Fibroblast of skin of back (primary cell): Measurements from ENCODE around the gene RASGRP4.
"Not testable (repeated sequence)": the region's sequence is repeated elsewhere in the genome, so short reads cannot be mapped to it uniquely, and the experiment has no call there.

Experiments used
- DNase-seq: peaks from one replicate; pipeline ENCODE4 v3.0.0-alpha.2; 2013

Gene RASGRP4

DNA sequence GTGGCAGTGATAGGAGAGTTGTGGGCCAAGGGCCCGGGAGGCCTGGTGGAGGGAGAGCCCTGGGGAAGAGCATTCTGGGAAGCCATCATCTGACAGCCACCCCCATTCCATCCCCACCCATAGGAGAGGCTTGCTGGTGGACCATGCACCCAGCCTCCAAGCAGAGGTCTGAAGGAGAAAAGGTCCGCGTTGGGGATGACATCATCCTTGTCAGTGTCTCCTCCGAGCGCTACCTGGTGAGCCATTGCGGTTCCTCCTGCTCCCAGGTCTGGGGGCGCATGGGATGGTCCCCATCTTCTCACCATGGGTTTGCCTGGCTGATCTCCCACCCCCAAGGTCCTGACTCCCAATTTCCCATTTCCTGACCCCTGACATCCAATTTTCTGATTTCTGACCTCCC is 18.0 kb upstream of the RASGRP4 start:
- no peak for DNase-seq

DNA sequence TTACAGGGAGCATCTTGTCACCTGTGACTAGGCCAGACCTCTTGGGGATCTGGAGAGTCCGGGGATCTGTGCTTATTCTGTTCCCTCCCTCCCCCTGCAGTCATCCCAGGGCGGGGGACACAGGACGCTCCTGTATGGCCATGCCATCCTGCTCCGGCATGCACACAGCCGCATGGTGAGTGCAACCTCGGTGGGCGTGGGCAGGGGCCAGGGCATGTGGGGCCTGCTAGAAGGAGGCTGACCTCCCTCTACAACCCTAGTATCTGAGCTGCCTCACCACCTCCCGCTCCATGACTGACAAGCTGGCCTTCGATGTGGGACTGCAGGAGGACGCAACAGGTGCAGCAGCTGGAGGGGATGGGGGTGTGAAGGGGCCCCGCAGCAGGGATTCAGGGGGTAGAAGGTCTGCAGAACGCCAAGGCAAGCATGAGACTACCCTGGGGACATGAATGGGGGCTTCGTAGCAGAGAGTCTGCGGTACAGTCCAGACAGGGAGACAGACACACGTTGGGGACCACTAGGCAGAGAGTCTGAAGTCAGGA is 17.5 kb upstream of the RASGRP4 start:
- no peak for DNase-seq

DNA sequence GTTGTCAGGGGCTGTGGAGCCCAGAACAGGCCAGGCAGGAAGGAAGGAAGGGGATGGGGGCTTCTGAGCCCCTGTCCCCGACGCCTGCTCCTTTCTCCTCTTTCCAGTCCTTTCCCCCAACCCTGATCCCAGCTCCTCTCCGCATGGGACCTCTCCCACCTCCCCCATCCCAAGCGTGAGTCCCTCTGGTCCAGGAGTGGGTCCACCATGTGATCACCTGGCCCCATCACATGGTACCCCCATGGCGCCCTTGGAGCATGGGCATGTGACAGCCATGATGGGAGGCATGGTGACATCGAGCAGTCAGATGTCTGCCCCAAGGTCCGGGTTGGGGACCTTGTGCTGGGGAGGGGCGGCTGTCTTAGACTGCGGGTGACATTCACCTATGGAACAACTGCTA is 16.7 kb upstream of the RASGRP4 start:
- DNase-seq, result no peak

DNA sequence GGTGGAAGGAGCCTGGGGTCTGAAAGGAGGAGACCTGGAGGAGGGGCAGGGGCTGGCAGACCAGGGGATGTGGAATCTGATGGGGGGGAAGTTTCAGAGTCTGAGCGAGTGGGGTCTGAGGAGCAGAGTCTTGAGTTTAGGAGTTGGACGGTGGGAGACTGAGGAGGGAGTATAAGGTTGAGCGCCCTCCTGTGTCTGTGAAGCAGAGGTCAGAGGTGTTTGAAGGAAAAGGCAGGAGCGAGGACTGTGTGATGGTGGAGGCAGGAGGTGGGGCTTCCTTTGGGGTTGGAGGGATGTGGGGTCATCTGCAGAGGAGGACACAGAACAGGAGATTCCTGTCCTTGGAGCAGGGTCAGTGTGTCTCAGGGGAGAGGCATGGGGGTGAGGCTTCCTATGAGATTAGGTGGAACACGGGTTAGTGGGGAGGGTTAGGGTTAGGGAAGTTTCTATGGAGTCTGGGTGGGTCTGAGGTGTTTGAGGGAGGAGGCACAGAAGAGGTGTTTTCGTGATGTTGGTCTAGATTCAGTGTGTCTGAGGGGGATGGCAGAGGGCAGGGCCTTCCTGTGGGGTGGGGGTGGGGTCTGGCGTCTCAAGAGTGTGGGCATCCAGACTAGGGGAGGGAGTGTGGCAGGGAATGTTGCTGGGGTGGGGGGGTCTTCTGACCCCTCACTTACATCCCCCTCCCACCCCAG is 15.8 kb upstream of the RASGRP4 start:
- DNase-seq, result no peak

DNA sequence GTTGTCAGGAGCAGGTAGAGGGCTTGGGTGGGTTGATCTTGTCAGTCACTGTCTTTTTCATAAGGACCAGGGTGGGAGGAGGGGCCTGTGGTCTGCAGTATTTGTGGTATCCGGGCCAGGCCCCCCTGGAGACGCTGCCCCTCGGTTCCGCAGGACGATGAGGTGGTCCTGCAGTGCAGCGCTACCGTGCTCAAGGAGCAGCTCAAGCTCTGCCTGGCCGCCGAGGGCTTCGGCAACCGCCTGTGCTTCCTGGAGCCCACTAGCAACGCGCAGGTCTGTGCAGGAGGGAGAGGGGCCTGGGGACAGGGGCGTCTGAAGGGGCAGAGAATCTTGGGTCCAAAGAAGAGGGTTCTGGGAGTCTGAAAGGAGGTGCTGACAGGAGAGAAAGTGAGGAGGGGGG is 14.6 kb upstream of the RASGRP4 start:
- no peak for DNase-seq

DNA sequence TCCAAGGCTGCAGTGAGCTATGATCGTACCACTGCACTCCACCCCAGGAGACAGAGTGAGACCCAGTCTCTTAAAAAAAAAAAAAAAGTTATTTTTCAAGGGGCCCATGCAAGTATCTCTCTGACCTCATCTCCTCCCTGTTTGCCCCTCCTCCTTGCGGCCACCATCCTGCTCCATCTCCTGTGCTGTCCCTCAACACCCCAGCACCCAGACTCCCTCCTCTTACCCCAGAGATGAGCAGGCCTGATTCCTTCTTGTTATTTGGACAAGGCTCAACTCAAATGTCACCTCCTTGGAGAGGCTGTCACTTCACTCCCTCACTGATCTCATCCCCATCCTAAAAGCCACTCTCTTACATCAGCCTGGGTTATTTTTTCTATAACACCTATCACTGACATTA is 11.9 kb upstream of the RASGRP4 start:
- no peak for DNase-seq

DNA sequence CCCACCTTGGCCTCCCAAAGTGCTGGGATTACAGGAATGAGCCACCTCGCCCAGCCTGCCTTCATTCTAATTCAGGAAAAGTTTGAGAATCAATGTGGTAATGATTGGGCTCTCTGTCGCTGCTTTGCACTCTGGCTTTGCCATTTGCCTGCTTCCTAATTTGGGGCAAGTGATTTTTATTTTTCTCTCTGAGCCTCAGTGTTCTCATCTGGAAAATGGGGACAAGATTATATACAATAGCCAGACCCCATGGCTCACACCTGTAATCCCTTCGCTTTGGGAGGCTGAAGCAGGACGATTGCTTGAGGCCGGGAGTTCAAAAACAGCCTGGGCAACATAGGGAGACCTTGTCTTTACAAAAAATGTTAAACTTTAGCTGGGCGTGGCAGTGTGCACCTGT is 11.3 kb upstream of the RASGRP4 start:
- no peak for DNase-seq

DNA sequence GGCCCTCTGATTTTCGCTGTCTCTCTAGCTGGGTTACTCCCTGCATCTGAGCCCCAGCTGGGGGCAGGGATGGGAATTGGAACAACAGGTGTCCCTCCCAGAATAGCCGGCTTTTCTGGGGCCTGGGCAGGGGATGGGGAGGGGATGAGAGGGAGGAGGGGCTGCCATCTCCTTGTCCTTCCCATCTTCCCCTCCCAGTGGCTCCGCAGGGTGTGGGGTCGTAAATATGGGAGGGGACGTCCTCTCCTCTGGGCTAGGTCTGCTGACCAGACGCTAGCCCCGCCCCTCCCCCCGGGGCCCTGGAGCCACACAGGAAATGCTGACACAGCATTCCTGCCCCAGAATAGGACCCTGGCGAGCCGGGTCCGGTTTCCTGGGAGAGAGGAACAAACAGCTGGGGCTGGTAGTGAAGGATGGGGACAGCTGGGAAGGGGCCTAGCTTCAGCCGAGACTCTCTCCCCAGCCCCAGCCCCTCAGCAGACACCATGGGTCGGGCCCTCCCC is 8.6 kb upstream of the RASGRP4 start:
- no peak for DNase-seq

DNA sequence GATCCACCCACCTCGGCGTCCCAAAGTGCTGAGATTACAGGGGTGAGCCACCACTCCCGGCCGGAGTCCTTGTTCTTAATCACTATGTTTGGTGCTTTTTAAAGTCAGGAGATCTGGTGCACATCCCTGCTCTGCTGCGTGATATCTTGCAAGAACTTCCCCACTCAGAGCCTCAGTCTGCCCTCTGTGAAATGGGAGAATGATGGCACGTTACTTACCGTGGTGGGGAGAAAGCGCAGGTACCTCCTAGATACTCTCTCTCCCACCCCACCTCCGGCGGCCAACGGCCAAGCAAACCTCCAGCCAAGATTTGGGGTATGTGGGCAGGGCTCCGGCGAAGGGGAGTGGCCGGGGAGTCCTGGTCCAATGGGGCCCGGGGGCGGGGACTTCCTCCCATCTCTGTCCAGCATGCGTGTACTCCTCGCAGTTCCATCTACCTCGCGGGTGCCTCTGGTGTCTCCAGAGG is 7.3 kb upstream of the RASGRP4 start, which contains the start of gene RYR1:
RYR1 (plus strand) TSS at position 424 of the 466 bp plus-strand sequence. CDS start 139 bp downstream, outside the sequence.
- peak; percentile 12 for DNase-seq

DNA sequence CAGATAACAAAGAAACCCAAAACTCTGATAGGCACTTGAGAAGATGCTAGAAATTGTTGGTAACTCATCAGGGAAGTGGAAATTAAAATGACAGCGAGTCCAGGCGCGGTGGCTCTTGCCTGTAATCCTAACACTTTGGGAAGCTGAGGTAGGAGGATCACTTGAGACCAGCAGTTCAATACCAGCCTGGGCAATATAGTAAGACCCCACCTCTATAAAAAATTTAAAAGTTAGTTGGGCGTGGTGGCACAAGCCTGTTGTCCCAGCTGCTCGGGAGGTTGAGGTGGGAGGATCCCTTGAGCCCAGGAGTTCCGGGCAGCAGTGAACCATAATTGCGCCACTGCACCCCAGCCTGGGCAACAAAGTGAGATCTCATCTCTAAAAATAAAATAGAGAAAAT is 4.9 kb upstream of the RASGRP4 start:
- no peak for DNase-seq

DNA sequence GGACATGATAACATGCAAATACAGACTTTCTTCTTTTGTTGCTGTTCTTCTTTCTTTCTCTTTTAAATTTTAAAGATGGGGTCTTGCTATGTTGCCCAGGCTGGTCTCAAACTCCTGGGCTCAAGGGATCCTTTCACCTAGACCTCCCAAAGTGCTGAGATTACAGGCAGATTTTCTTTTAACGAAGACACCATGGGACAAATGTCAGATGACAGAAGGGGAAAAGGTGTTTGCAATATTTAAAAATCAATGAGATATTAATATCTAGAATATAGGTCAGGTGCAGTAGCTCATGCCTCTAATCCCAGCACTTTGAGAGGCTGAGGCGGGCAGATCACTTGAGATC is 3.8 kb upstream of the RASGRP4 start:
- DNase-seq, result no peak

DNA sequence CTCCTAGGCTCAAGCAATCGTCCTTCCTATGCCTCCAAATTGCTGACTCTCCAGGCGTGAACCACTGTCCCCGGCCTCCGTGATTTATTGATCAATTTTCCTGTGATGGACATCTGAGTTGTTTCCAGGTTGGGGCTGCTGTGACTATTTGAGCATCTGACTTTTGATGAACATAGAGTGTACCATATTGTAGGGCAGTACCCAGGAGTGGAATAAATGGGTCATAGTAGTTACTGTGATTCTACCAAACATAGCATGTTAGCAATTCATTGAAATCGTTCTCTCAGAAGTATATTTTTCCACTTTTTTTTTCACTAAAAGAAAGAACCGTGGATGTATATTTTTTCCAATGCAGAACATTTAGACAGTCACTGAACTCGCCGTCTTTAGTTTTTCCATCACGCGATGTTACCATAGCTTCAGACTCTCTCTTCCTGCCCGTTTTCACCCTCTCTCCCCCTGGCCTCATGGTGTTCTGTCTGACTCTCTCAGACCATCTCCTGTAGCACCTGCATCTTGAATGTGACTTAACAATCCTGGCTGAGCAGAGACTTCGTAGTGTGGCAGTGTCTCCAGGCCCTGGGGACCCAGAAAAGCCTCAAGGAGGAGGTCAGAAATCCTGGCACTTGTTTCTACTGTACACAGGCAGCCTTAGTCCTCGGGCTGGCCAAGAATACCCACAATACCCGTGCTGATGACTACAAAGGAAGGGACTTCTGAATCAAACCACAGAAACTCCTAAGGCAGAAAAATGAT is 3.2 kb upstream of the RASGRP4 start:
- no peak for DNase-seq

DNA sequence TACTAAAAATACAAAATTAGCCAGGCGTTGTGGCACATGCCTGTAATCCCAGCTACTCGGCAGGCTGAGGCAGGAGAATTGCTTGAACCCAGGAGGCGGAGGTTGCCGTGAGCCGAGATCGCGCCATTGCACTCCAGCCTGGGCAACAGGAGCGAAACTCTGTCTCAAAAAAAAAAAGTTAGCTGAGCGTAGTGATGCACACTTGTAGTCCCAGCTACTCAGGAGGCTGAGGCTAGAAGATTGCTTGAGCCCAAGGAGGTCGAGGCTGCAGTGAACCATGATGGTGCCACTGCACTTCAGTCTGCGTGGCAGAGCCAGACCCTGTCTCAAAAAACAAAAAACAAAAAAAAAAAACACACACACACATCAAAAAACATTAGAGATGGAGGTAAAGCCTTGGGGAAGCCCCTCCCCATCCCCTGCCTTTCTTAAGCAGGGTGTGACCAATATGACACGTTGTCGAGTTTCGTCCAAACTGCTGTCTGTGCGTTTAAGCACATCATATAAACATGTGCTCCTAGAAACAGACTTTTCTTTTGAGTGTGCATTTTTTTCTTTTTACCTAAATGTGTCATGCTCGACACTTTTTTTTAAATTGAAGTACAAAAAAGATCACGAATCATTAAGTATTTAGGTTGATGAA is 1.1 kb upstream of the RASGRP4 start:
- DNase-seq, result not testable (repeated sequence)

DNA sequence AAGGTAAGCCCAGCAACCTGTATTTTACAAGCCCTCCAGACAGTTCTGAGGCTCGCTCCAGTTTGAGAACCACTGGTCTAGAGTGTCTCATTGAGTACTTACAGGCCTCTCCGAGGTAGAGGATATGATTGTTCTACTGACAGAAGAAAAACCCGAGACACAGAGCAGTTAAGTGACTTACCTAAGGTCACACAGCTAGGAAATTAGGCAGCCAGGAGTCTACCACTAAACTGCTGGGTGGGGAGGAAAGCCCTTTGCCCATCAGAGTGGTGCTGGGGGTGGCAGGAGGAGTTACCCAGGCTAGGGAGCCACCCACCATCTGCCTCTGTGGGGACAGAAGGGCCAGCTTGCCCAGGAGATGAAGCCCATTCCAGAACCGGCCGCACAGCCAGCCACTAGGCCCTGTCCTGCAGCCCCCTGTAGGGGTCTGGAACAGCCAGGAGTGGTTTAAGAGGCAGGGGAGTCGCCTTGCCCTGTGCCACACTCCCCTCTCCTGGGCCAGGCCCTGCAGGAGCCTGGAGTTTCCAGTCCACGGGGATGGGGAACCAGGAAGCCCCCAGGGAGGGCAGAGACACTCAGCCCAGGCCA is 703 bp downstream of the RASGRP4 start:
- no peak for DNase-seq

DNA sequence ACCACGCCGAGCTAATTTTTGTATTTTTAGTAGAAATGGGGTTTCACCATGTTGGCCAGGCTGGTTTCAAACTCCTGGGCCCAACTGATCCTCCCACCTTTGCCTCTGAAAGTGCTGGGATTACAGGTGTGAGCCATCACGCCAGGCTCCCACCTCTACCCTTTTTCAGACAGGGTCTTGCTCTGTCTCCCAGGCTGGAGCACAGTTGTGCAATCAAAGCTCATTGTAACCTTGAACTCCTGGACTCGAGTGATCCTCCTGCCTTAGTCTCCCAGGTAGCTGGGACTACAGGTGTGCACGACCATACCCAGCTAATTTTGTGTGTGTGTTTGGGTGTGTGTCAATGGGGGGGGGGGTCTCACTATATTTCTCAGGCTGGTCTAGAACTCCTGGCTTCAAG is 1.7 kb downstream of the RASGRP4 start:
- no peak for DNase-seq

DNA sequence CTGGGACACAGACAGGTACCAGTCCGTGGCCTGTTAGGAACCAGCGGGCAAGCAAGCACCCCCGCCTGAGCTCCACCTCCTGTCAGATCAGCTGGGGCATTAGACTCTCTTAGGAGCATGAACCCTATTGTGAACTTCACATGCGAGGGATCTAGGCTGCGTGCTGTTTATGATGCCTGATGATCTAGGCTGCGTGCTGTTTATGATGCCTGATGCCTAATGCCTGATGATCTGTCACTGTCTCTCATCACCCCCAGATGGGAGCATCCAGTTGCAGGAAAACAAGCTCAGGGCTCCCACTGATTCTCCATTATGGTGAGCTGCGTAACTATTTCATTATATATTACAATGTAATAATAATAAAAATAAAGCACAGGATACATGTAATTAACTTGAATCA is 3.6 kb downstream of the RASGRP4 start:
- no peak for DNase-seq

DNA sequence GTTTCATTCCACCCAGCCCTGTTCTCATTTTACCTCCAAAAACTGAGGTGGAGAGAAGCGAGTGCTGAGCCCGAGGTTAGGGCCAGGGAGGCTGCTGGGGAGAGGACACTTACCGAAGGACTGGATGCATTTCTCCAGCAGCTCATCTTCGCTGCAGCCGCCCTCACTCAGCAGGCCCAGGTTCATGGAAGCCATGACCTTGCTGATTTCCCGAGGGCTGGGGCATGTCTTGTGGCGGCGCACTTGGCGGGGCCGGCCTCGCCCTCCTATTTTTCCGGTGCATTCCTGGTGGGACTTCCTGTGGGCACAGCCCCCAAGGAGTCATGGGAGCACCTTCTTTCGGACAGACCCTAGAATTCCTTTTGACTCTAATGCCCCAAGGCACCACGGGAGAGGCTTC is 4.2 kb downstream of the RASGRP4 start:
- DNase-seq, result no peak

DNA sequence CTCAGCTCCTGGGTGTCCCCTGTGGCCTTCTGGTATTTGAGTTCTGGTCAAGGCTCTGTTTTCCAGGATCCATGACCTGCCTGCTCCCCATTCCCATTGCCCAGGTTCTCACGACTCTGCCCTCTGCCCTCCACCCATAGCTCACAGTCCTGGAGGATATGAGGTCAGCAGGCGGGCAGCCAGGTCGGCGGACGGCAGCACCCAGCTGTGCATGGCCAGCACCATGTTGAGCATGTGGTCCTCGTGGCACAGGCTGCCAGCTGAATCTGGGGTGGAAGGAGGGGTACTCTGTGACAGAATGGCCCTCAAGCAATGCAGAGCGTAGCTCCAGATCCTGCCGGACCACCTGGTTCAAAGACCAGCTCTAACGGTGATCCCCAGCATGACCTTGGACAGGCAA is 5.1 kb downstream of the RASGRP4 start:
- no peak for DNase-seq

DNA sequence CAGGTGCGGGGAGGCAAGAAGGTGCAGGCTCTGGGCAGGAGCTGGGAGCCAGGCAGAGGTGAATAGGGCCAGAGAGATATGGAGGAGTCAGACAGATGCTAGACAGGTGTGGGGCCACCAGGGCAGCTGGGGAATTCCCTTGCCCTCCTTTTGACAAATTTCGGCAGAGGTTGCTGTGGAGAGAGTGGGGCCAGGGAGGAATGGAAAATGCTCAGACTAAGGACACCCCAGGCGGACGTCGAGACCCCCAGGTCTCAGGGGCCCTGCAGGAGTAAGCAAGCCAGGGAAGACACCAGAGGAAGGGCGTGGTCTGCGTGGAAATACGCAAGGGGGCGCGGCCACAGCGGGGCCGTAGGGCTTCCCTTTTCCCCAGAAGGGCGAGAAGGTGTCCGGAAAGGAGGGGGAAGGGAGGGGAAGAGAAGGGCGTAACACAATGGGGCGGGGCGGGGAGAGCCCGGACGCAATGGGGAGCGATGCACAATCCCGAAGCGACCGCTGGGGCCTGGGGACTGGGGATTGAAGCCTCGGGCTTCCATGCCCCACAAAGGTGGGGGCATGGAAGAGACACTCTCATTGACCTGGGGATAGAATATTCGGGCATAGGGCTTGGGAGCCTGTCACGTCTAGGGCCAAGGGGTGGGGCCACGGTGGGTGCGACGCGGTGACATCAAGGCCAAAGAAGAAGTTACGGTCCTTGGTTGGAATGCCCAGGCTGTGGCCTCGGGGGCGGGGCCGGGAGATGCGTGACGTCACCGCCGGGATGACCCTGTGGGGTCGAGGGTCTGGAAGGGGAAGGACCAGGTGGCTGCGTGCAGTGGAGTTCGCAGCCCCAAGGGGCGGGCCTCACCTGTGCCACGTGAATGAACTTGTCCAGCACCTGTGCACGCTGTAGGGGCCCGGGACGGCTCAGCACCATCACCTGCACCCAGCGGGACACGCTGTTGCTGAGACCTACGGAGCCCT is 8.2 kb downstream of the RASGRP4 start:
- DNase-seq, result no peak

DNA sequence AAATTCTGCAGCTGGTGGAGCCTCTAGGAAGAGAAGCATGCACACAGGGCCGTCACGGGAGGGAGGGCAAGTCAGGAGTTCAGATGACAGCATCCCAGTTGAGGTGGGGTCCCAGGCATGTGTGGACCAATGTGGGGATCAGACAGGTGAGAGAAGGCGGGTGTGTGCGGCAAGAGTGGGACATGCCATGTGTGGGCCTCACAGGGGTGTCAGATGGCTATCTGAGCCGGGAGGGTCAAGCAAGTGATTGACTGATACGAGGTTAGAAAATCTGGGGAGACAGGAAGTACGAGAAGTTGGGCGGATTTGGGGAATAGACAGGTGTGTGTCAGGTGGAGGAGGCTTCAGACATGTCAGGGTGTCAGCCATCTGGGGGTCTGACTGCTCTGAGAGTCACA is 8.9 kb downstream of the RASGRP4 start:
- no peak for DNase-seq

DNA sequence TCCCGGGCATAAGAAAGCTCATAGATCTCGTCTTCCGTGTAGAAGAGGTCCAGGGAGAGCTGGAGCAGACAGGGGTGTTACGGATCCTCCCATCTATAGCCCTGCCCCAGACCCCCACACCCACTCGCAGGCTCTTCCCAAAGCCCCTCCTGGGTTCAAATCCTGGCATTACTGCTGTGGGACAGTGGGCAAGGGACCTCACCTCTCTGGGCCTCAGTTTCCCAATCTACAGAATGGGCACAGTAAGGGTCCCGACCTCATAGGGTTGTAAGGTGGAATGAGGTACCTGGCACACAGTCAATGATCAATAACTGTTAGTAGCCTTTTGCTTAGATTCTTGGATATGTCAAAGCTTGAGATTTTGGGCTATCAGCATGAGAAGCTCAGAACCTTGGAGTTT is 12.6 kb downstream of the RASGRP4 start:
- DNase-seq, result no peak

DNA sequence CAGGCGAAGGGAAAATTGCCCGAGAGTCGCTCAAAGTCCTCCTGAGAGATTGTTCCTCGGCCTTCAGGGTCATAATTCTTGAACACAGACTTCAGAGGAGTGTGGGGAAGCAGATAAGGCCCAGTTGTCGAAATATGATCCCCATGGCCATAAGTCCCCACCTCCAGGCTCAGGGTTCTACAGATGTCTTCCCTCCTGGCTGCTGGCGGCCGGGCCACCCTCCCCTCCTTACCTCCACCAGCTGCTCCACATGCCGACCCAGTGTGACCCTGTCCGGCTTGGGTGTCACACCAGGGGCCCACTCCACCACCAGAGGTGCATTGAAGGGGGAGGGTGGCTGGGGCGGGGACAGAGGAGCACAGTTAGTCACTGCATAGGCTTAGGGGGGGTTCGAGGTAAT is 13.1 kb downstream of the RASGRP4 start:
- DNase-seq, result no peak
